GM19328 (cell line): ENCODE data around the gene NDUFV3.
A peak's percentile ranks its signal among the peaks of the same experiment; 100 is the strongest.
"Not testable (repeated sequence)": the region's sequence is repeated elsewhere in the genome, so short reads cannot be mapped to it uniquely, and the experiment has no call there.

Experiments used
- ATAC-seq: cut with Tn5 transposase; IDR thresholded peaks from one replicate; pipeline ENCODE4 v1.9.1; 2021; ENCODE audit warnings: mild to moderate bottlenecking, moderate library complexity; ENCODE audit not compliant: unreplicated experiment

The NDUFV3 gene

GRCh38 chr21:42855937-42856335 is 37.2 kb upstream of the NDUFV3 start:
- no peak for ATAC-seq

- ATAC-seq, result no peak
Measured at GRCh38 chr21:42857216-42857615, 35.9 kb upstream of the NDUFV3 start.

- ATAC-seq, result no peak
Measured at GRCh38 chr21:42858185-42858847, 34.8 kb upstream of the NDUFV3 start.

- ATAC-seq, result no peak
Measured at GRCh38 chr21:42858957-42859890, 33.9 kb upstream of the NDUFV3 start.

- ATAC-seq, result no peak
Measured at GRCh38 chr21:42859891-42860230, 33.2 kb upstream of the NDUFV3 start.

GRCh38 chr21:42860345-42860744 is 32.8 kb upstream of the NDUFV3 start:
- ATAC-seq, result no peak

GRCh38 chr21:42861311-42861847 is 31.7 kb upstream of the NDUFV3 start:
- no peak for ATAC-seq

- ATAC-seq, result no peak
Measured at GRCh38 chr21:42861848-42862400, 31.2 kb upstream of the NDUFV3 start.

- ATAC-seq, result no peak
Measured at GRCh38 chr21:42862774-42863503, 30.2 kb upstream of the NDUFV3 start.

- ATAC-seq, result no peak
Measured at GRCh38 chr21:42863504-42863870, 29.6 kb upstream of the NDUFV3 start.

- ATAC-seq, result no peak
Measured at GRCh38 chr21:42864286-42864685, 28.8 kb upstream of the NDUFV3 start.

GRCh38 chr21:42864815-42865775 is 28.0 kb upstream of the NDUFV3 start:
- no peak for ATAC-seq

GRCh38 chr21:42865776-42866160 is 27.3 kb upstream of the NDUFV3 start:
- no peak for ATAC-seq

- no peak for ATAC-seq
Measured at GRCh38 chr21:42868196-42868595, 24.9 kb upstream of the NDUFV3 start.

GRCh38 chr21:42873096-42873495 is 20.0 kb upstream of the NDUFV3 start:
- ATAC-seq, result no peak

GRCh38 chr21:42875811-42876210 is 17.3 kb upstream of the NDUFV3 start:
- ATAC-seq, result not testable (repeated sequence)

- ATAC-seq, result no peak
Measured at GRCh38 chr21:42878678-42878992, 14.5 kb upstream of the NDUFV3 start.

GRCh38 chr21:42878993-42879787 is 13.9 kb upstream of the NDUFV3 start, which contains the start of gene WDR4:
Gene WDR4, minus strand, starts transcription at chr21:42879539. Its CDS starts 44 bp downstream, at chr21:42879495.
- peak; percentile 85 for ATAC-seq

- ATAC-seq, result no peak
Measured at GRCh38 chr21:42880352-42880751, 12.8 kb upstream of the NDUFV3 start.
